OCI-LY1 (cell line): Measurements from ENCODE around the gene SIK3.

Experiments used
- H2AFZ ChIP-seq: fragments of 200-600 bp; sonication (generic), shearing (Covaris generic); 2 replicates; pipeline ENCODE4 v1.6.0; 2014; ENCODE audit warnings: antibody characterized with exemption, mild to moderate bottlenecking, low read length
- H3F3A ChIP-seq: fragments of 200-600 bp; sonication (generic), shearing (Covaris generic); 2 replicates; pipeline ENCODE4 v1.6.0; 2014; ENCODE audit warnings: mild to moderate bottlenecking, antibody characterized with exemption, low read length, moderate library complexity; ENCODE audit not compliant: insufficient read depth
- H3K27ac ChIP-seq: fragments of 200-600 bp; sonication (generic); 2 replicates; pipeline ENCODE4 v1.5.1; 2014; ENCODE audit warnings: low read length, mixed run types, mild to moderate bottlenecking, low read depth; ENCODE audit not compliant: poor library complexity, severe bottlenecking
- H3K27me3 ChIP-seq: fragments of 200-600 bp; sonication (generic); 2 replicates; pipeline ENCODE4 v1.6.0; 2014; ENCODE audit warnings: antibody characterized with exemption, mild to moderate bottlenecking, low read length, moderate library complexity; ENCODE audit not compliant: insufficient read depth
- H3K36me3 ChIP-seq: fragments of 200-600 bp; sonication (generic); 2 replicates; pipeline ENCODE4 v1.6.1; 2014; ENCODE audit warnings: mild to moderate bottlenecking, antibody characterized with exemption, low read length, moderate library complexity, mixed read lengths; ENCODE audit not compliant: insufficient read depth
- H3K4me1 ChIP-seq: fragments of 200-600 bp; sonication (generic); 2 replicates; pipeline ENCODE4 v1.5.1; 2014; ENCODE audit warnings: mild to moderate bottlenecking, low read length, moderate library complexity; ENCODE audit not compliant: insufficient read depth, severe bottlenecking
- H3K4me2 ChIP-seq: fragments of 200-600 bp; sonication (generic), shearing (Covaris generic); 2 replicates; pipeline ENCODE4 v1.6.1; 2014; ENCODE audit warnings: low read length
- H3K4me3 ChIP-seq: fragments of 200-600 bp; sonication (generic); 2 replicates; pipeline ENCODE4 v1.5.1; 2014; ENCODE audit warnings: low read length, low read depth, mild to moderate bottlenecking, mixed read lengths; ENCODE audit not compliant: poor library complexity, severe bottlenecking
- H3K79me2 ChIP-seq: fragments of 200-600 bp; shearing (Covaris generic); 2 replicates; pipeline ENCODE4 v1.6.1; 2016; ENCODE audit warnings: mixed run types, low read length, mixed read lengths; ENCODE audit not compliant: insufficient read depth
- H3K9ac ChIP-seq: fragments of 200-600 bp; sonication (generic), shearing (Covaris generic); 2 replicates; pipeline ENCODE4 v1.6.1; 2014; ENCODE audit warnings: mild to moderate bottlenecking, low read length, mixed read lengths
- H3K9me2 ChIP-seq: fragments of 200-600 bp; sonication (generic), shearing (Covaris generic); 2 replicates; pipeline ENCODE4 v1.6.1; 2014; ENCODE audit warnings: low read depth, mild to moderate bottlenecking, low read length, mixed read lengths
- H3K9me3 ChIP-seq: fragments of 200-600 bp; shearing (Covaris generic); 2 replicates; pipeline ENCODE4 v1.6.1; 2014; ENCODE audit warnings: low read length, mixed read lengths
- H4K20me1 ChIP-seq: fragments of 200-600 bp; sonication (generic), shearing (Covaris generic); 2 replicates; pipeline ENCODE4 v1.6.0; 2016; ENCODE audit warnings: mild to moderate bottlenecking, low read length; ENCODE audit not compliant: insufficient read depth
- EZH2 ChIP-seq: fragments of 200-600 bp; sonication (generic), shearing (Covaris generic); IDR thresholded peaks from 2 replicates; pipeline ENCODE4 v1.8.0; 2017; ENCODE audit warnings: borderline replicate concordance, mixed run types, mild to moderate bottlenecking, antibody characterized with exemption, low read length, moderate library complexity, mixed read lengths
- TF ChIP-seq, protein P1 (sequence below): fragments of 200-600 bp; sonication (generic), shearing (Covaris generic); IDR thresholded peaks from 2 replicates; pipeline ENCODE4 v1.5.1; 2017; ENCODE audit warnings: mild to moderate bottlenecking, antibody characterized with exemption, low read length, moderate library complexity, mixed read lengths

The SIK3 gene

DNA sequence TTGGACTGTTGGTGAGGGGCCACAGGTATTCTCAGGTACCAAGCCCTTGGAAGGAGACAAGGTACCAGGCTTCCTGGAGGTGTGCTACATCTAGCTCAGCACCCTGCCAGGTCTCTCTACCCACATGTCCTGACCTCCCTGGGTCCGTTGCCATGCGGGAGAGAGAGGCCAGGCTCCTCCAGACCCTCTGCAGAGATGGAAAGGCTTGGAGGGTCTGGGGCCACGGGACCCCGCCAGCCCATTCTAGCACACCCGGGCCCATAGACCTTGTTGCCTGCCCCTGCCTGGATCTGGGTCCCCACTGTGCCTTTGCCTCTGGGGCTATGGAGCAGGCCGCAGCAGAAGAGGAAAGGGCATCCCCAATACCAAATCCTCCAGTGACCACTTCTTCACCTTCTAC lies 270.8 kb downstream of the SIK3 start:
- H3K27ac ChIP-seq = no peak overlapping the region
- H3K9me2 ChIP-seq = no peaks in the 10 kb centered on the region

DNA sequence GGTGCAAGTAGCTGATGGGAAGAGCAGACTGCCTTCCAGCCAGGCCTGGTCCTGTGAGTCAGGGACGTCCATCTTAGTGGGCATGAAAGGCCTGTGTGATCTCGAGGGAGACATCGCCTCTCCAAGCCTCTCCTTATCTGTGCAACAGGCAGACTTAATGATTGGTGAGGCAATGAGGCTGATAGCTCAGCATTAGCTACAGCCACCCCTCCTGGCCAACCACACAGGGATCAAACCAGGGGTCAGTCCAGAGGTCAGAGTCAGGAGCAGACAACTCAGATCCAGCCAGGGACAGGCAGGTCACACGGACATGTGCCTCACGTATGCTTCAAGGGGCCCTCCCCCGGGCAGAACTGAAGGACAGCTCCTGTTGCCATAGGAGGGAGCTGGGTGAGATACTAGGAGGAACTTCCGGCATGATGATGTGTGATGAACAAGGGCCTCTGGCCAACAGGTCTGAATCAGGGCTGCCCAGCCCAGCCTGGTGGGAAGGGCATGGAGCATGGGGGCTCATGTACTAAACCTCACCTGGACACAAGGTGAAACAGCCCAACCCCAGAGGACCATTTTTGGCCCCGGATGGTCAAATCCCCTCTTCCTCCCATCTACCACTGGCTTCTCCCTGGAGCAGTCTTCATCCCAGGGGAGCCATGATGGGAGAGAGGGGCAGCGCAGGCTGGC lies 271.3 kb downstream of the SIK3 start:
- no peaks in the 10 kb centered on the region for H3K9me2 ChIP-seq
- H3K36me3 ChIP-seq = no peaks in the 10 kb centered on the region
- H2AFZ ChIP-seq = no peak overlapping the region
- no peaks in the 10 kb centered on the region for H3K4me1 ChIP-seq
- H3K27ac ChIP-seq = no peak overlapping the region
- H3K79me2 ChIP-seq = no peaks in the 10 kb centered on the region
- no peaks in the 10 kb centered on the region for H3K9me3 ChIP-seq
- H4K20me1 ChIP-seq = no peaks in the 10 kb centered on the region
- no peaks in the 10 kb centered on the region for H3K27me3 ChIP-seq
- no peaks in the 10 kb centered on the region for H3F3A ChIP-seq
- H3K9ac ChIP-seq = no peak overlapping the region
- TF ChIP-seq, protein P1, sequence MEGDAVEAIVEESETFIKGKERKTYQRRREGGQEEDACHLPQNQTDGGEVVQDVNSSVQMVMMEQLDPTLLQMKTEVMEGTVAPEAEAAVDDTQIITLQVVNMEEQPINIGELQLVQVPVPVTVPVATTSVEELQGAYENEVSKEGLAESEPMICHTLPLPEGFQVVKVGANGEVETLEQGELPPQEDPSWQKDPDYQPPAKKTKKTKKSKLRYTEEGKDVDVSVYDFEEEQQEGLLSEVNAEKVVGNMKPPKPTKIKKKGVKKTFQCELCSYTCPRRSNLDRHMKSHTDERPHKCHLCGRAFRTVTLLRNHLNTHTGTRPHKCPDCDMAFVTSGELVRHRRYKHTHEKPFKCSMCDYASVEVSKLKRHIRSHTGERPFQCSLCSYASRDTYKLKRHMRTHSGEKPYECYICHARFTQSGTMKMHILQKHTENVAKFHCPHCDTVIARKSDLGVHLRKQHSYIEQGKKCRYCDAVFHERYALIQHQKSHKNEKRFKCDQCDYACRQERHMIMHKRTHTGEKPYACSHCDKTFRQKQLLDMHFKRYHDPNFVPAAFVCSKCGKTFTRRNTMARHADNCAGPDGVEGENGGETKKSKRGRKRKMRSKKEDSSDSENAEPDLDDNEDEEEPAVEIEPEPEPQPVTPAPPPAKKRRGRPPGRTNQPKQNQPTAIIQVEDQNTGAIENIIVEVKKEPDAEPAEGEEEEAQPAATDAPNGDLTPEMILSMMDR = no peak
- no peak for TF ChIP-seq EZH2
- no peak overlapping the region for H3K4me2 ChIP-seq
- H3K4me3 ChIP-seq = no peak overlapping the region

More for the DNA sequence above, 270.8 kb downstream of the SIK3 start:
- Histone ChIP-seq H4K20me1 (no peaks in the 10 kb centered on the region), H3K4me3 (no peak overlapping the region), H3K36me3 (no peaks in the 10 kb centered on the region), H3K9ac (no peak overlapping the region), H3F3A (no peaks in the 10 kb centered on the region), H3K27me3 (no peaks in the 10 kb centered on the region), H3K9me3 (no peaks in the 10 kb centered on the region), H2AFZ (no peak overlapping the region), H3K4me1 (no peaks in the 10 kb centered on the region), H3K4me2 (no peak overlapping the region), H3K79me2 (no peaks in the 10 kb centered on the region)
- TF ChIP-seq, protein P1 = no peak
- no peak for TF ChIP-seq EZH2

DNA sequence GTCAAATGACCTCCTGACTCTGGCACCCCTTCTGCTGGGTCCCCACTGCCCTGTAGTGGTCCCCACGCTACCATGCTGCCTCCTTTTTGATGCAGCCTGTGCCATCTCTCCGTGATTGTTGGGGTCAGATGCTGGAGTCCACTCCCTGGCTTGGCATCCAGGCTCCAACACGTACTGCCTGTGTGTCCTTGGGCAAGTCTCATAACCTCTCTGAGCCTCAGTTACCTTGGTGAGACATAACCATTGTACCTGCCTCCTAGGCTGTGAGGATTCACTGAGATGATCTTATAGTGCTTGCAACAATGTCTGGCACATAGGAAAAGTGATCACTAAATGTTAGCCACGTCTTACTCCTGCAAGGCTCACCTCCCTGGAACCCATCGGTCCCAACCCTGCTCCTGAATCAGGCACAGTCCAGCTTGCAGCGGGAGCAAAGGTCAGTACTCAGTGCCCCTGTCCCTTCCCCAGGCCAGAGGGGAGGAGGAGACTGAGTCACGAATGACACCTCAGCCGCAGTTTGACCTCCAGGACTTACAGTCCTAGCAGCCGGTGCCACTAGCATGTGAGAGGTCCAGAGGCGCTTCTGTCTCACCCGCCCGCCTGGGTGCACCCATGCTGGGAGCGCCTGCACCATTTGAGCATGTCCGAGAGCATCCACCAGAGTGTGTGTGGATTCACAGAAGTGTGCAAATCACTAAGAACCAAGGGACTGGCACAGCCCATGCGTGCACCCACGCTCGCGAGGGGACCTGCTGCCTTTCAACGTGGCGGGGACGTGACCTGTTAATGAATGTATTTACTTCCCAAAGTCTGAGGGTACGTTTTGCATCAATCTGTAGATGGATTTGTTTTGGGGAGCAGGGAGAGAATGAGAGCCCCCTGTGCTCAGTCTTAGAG lies 272.1 kb downstream of the SIK3 start:
- no peak overlapping the region for H3K9ac ChIP-seq
- H3K79me2 ChIP-seq = no peaks in the 10 kb centered on the region
- H3K36me3 ChIP-seq = no peaks in the 10 kb centered on the region
- H3F3A ChIP-seq = no peaks in the 10 kb centered on the region
- H3K27me3 ChIP-seq = no peaks in the 10 kb centered on the region
- no peak overlapping the region for H3K4me3 ChIP-seq
- H3K27ac ChIP-seq = no peak overlapping the region
- no peak overlapping the region for H3K4me2 ChIP-seq
- no peak for TF ChIP-seq EZH2
- TF ChIP-seq, protein P1 = no peak
- H3K4me1 ChIP-seq = no peaks in the 10 kb centered on the region
- H3K9me3 ChIP-seq = no peaks in the 10 kb centered on the region
- H4K20me1 ChIP-seq = no peaks in the 10 kb centered on the region
- H3K9me2 ChIP-seq = no peaks in the 10 kb centered on the region
- no peak overlapping the region for H2AFZ ChIP-seq
